Astrocyte of the hippocampus (primary cell): Measurements from ENCODE around the gene DAB2IP.

Experiments
- DNase-seq: peaks from one replicate; pipeline ENCODE4 v3.0.0; 2011; ENCODE audit warnings: low read depth, low spot score

DAB2IP gene

DNA sequence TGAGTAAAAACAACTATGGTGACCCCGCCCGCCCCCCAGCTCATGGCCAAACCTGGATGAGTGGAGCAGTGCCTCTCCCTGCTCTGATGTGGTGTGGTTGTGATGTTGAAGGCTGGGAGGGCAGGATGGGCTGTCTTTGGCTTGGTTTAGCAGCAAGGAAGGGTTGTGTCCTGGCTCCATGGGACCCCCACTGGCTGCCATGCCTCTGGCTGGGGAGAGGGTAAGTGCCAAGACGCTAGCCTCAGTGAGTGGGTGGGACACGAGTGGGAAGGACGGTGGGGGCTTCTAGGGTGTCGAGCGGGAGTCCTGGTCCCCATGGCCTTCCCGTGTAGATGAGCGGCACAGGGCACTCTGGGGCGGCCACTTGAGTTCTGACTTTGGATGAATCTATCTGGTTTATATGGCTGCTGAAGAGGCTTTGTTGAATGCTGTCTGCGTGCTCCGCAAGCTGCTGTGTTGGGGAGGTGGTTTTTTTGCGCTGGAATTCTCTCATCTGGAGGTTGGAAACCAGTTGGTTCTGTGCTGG is 50.4 kb downstream of the DAB2IP start:
- no peak for DNase-seq

DNA sequence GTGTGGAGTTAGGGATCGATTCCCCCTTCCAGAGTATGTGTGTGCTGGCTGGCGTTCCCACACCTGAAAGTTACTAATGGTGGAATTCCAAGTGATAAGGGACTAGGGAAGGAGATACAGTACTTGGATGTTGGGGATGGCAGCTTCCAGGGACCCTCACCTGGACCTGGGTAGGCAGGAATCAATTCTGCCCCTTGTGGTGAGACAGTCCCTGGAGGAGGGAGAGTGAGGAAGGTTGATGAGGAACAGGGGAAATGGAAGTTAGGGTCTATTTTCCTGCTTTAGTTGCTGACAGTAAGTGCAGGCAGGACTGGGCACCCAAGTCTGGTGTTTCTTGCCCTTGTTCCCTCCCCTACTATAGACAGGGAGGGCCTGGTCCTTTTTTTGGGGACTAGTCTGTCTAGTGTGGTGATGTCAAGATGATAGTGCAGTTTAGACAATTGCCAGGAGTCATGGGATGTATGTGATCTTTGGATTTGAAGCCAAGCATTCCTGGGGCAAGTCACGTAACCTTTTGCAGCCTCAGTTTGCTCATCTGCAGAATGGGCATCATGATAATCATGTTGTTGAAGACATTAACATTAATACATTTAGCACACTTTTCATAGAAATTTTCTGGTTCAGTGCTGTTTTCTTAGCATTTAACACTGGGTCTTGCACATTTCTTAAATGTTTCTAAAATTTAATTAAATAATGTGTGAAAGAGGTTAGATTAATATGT is 51.7 kb downstream of the DAB2IP start:
- no peak for DNase-seq

DNA sequence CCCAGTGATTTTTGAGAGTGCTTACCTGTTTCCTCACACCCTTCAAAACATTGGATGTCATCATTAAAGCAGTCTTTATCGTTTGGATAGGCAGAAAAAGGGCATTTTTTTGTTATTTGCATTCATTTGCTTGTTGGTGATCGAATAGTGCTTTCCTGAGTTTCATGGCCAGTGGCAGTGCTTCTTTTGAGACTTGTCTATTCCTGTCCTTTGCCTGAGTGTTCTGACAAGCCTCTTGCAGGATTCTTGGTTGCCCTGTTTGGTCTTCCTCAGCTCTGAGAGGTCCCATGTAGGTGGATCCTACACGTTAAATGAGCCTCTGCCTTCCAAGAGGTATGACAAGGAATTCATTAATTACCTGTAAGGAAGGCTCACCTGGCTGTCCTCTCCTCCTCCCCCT is 52.8 kb downstream of the DAB2IP start:
- DNase-seq: no peak

DNA sequence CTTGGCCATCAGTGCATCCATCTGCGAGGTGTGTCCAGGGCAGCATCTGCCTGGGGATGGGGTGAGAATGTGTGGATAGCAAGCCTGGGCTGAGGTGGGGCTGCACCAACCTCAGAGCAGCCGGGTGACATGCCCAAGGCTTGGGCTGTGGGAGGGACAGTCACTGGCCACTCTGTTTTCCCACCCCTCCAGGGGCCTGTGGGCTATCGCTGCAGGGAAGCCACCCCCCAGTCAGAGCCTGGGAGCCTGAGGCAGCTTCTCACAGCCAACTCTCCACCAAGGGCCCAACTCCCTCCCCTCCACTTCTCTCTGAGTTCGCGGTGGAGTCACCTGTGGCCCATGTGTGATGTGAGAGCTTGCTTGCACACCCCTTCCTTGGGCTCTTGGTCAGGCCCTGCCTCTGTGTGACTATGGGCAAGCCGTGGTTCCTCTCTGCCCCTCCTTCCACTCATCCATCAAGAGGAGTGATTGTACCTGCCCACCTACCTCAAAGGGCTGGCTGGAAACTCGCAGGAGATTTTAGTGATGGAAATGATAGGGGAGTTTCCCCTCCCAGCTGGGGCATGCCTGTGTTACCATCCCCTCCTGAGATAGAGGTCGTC is 54.8 kb downstream of the DAB2IP start:
- DNase-seq: no peak

DNA sequence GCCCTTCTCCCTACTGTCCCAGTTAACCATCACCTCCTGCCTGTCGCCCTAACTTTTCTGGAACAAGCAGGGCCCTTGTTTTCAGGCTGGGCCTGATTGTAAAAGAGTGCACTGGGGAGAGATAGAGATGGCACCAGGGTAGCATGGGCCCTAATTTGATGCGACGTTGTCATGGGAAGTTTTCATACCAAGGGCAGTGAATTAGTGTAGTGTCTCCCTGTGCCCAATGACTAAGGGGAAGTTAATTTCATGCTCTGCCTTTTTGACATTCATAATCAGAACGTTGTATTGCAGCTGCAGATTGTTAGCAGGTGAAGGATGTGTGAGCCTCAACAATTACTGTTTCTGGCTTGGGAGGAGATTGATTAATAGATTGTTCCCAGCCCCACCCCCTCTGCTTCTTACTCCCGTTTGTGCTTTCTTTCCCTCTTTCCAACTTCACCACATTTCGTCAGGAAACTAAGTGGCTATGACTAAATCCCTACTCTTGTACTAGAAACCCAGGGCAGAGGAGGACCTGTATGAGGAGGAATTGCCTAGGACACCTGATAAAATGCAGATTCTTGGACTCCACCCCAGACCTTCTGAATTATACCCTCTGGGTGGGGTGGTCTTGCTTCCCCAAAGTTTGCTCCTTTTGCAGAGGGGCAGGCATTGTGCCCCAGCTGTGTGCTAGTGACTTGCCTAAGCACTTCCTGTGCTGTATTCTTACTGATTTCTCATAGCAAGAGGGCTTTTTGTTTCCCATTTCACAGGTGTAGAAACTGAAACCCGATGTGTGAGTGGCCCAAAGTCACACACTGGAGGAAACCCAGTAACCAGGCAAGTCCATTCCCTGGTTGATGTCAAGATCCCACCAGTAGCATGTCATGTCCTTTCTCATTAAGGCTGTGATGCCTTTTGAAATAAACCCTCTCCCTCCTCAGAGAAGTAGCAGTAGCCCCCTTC is 56.3 kb downstream of the DAB2IP start:
- no peak for DNase-seq

DNA sequence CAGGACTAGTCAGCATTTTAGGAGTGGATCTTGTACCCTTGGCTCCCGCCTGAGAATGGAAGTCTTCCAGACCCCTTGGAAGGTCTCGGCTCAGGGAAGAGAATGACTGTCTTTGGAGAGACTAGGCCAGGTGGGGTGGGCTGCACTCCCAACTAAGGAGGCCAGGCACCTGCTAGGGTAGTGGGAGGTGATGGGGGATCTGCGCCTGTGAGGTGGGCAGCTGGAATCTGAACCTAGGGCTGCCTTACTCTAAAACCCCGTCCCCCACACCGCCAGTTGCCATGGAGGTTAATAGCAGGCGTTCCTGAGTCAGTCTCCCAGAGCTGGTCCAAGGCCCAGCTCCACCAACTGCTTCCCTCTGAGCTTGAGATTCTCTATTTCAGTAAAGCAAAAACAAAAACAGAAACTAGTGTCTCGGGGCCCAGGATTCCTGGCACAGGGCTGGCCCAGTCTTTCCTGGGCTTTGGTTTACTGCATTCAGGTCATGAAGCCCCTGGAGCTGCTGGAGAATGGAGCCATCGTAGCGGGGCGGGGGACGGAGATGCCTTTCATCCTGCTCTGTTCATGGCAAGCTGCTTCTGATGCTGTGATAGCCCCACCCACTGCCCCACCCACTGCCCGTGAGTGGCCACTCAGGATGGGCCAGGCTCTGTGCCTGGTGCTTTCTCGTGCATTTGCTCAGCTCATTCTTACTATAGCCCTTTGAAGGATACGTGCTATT is 57.5 kb downstream of the DAB2IP start:
- DNase-seq: no peak

DNA sequence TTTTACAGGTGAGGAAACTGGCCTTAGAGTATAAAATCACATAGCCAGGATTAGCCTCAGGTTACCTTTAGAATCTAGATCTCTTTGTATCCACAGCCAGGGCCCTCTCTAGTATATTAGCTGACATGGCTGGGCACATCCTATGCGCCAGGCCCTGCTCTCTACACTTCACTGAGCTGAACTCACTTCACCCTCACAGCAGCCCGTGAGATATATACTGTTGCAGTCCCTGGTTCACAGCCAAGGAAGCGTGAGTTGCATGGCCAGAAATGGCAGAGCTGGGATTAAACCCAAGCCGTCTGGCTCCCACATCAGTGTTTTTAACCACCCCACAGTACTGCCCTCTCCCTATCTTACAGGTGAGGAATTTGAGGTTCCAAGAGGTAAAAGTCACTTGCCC is 58.4 kb downstream of the DAB2IP start:
- DNase-seq: no peak

DNA sequence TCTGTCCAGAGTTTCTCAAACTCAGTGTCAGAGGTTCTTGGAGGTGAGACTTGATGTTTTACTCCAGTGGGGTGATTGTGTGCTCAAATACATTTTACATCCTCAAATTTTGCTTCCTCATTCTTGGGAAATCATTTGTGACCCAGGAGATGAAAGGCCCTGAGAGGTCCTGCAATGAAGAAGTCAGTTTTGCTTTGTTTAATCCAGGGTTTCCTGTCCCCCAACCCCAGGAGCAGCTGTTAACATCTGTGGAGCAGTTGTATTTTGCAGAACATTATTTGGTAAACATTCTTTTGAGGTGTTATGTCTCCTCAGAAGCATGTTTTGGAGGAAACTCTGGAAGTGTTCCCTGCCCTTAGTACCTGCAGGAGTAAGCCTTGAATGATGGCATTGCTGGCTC is 59.8 kb downstream of the DAB2IP start:
- DNase-seq: no peak

DNA sequence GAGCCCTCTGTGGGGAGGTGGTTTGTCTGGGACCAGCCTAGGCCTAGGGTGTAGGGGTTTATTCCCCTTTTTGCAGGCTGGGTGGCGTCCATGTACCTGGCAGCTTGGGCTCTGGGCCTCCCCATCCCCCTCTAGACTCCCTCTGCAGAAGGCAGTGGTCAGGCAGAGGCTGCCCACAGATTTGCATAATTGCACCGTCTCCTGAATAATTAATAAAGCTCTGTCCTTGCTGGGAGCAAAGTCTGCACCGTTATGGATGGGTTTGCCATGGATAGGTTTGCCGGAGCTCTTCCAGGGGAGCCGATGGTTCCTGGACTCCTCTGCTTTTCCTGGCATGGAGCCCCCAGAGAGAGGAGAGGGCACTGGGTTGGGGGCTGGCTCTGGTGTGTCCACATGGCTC is 60.4 kb downstream of the DAB2IP start:
- no peak for DNase-seq

DNA sequence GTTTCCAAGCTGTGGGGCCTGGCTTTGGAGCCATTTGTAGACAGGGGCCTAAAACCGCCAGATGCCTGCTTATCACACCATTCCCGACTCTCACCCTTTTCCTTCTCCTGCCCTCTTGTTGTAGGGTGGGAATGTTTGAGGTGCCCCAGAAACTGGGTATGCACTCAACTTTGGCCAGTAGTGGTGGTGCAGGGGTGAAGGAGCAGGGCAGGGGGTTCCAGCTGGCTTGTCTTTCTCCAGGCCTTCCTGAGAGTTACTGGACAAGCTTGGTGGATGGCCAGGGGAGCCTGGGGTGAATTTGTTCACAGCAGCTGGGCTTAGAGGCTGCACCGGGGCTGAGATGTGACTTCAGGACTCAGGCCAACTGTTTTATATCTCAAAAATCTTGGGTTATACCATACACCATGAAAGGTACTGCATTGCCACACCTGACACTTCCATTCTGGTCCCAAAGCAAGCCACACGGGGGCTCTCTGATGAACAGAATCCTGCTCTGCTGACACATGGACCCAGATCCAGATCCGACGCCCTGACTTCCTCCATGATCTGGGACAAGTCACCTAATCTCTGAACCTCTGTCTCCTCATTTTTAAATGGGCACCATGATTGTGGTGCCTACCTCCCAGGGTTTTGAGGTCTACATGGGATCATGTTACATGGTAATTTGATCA is 62.1 kb downstream of the DAB2IP start:
- DNase-seq: no peak

DNA sequence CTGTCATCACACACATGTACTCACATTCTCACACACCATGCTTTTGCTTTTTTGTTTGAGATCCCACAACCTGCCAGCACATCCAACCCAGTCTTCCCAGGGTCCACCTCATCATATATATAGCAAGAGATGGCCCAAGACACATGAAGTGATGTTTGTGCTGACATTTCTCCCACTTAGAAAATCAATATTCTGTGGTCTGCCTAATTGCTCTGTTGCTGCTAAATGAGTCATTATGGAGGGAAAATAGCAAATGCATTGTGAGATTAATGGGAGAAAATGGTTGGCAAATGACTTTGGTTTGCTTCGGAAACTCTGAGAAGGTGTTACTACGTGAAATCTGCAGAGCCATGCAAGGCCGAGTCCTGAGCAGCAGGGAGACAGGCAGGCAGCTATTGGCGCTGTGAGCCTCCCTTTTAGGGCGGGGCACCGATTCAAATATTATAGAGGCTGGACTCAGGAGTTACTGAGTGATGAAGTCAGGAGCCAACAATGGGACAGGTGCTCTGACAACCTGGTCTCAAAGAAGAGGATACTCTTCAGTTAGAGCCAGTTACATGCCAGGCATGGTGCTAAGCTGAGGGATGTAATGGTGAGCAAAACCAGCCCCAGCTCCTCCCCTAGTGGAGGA is 62.8 kb downstream of the DAB2IP start:
- no peak for DNase-seq

DNA sequence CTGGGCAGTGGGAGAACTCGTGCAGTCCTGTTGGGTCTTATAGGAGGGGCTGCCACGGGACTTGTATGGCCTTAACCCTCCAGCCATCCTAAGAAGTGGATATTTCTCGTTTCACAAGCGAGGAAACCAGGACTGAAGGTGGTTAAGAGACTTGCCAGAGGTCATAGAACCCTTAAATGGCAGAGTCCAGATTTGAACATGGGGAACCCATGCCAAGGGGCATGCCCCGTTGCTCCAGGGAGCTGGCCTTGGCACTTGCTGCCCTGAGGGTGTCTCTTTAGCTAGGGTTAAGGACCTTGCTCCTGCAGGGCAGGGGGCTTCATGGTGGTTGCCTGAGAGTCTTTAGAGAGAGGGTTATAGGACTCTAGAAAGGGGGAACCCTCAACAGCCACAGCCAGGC is 63.4 kb downstream of the DAB2IP start:
- DNase-seq: no peak

DNA sequence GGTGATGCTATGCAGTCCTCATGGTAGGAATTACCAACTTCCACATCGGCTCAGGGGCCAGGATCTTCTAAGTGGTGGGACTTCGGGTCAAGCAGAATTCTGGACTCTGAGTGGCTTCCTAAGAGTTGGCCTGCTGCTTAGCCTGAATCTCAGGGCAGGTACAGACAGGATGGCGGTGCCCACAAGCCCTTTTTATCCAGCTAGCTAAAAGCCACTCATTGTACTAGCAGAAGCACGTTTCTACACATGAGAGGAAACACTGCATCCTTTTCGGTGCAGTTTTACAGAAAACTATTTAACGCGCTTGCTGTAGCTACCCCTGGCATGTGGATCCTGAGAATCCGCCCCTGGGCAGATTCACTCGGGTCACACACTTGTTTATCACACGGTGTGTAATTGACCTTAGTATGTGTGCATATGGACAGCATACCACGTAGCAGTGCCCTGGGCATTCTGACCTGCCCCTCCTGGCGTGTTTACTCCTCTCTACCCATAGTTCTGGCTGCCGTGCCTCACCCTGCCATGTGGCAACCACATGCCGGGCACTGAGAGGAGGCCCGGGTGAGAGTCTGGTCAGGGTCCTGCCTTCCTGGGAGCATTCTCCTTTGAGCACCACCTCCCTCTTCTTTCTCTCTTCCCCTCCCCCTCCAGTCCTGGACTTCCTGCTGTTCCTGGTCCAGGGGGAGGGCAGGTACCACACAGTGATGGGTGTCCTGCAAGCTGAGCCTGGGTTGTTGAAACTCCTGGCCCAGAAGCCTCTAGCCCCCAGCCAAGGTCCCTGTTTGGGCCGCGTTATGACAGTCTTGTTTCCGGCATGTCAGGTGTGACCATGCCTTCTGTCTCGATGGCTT is 65.9 kb downstream of the DAB2IP start:
- no peak for DNase-seq

DNA sequence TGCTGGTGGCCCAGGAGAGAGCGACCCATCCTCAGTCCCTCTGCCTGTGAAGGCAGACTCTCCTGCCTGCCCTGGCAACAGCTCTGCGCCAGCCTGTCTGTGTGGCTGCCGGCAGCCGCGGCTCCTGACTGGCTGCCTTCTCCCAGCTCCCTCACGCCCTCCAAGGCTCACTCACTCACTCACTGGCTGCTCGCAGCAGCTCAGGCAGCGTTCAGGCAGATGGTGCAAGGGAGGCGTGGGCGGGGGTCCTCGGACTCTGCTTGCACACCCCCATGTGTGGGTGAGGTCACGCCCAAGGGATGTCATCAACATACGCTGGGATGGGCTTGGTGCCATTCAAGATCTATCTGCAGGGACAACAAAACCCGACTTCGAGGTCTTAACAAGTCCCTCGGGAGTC is 66.7 kb downstream of the DAB2IP start:
- peak; percentile 86 for DNase-seq

DNA sequence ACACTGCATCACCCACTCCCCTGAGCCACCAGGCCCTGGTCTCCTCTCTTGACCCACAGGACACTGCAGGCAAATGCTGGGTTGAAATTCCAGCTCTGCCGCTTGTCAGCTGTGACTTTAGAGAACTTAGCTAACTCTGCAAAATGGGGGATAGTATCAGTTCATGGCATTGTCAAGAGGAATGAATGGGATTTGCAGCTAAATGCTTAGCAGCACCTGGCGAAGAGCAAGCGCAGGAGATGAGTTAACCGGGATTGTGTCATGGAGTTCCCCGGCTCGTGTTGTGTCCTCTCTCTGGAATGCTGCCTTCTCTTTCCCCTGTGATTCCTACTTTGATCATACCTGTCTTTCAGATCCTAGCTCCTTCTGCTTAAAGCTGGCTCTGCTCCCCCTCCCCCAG is 67.1 kb downstream of the DAB2IP start:
- DNase-seq: no peak

DNA sequence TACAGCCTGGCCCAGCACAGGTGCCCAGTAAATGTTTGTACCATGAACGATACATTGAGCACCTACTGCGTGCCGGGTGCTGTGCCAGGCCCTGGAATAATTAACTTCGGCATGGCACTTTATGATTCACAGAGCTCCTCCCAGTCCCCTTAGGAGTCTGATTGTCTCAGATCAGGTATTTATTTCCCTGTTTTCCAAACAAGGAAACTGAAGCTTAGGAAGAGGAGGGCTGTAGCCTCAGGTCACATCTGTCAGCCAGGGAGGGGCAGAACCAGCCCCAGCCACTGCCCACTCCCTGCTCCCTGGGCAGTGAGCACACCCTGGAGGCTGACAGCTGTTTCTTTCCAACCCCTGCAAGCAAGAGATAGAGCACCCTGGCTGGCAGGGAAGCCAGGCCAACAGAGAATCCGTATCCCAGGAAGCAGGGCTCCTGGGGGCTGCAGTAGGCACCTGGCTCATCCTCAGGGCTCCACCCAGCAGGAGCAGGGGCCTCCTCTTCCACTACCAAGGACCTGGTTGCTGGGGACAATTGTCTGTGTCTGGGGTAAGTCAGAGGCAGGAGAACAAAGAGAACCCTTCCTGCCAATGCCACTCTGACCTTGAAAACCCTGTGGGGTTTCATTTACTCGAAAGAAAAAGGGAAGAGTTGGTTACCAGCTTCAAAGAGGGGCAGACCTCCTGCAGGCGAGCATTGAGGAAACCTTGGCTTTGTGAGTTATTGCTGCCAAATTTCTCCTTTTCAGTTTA is 69.0 kb downstream of the DAB2IP start:
- no peak for DNase-seq

DNA sequence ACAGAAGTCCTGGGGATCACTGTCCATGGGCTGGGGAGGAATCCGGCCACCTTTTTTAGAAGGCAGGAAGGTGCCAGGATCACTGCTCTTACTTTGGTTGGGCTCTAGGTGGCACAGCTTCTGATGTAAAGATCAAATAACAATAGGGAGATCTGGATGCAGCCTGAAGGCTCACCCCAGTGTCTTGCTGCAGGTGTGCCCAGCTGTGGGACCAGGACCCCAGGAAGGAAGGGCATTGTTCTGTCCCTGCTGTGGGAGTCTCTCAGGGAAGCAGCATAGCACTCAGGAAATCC is 69.6 kb downstream of the DAB2IP start:
- no peak for DNase-seq

DNA sequence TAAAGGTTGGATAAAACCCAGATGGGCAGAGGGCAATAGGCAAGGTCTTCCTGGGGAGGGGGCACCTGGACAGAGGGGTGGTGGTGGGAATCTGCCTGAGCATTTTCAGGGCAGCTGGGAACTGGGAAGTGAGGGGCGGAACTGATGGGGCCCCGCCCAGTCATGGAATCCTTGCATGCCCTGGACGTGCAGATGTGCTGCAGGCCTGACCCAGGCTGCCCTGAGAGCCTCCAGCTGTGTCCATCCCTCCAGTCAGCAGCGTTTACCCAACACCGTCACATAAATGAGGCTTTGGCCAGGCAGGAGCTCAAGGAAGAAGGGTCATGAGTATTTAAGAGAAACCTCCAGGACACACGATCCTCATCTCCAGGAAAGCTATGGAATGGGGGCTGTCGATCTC is 70.3 kb downstream of the DAB2IP start:
- DNase-seq: no peak
